Measurements from ENCODE around the gene SUSD4. TPM values are rescaled to one million over a fixed set of nuclear protein-coding genes. Genes with fewer than 3 reads are reported as not detected.
"Not testable (repeated sequence)": the region's sequence is repeated elsewhere in the genome, so short reads cannot be mapped to it uniquely, and the experiment has no call there.

The SUSD4 gene
- total RNA-seq, 4 donors from 2014 or later = 0.73 to 8.4 TPM; not detected in 2

DNA sequence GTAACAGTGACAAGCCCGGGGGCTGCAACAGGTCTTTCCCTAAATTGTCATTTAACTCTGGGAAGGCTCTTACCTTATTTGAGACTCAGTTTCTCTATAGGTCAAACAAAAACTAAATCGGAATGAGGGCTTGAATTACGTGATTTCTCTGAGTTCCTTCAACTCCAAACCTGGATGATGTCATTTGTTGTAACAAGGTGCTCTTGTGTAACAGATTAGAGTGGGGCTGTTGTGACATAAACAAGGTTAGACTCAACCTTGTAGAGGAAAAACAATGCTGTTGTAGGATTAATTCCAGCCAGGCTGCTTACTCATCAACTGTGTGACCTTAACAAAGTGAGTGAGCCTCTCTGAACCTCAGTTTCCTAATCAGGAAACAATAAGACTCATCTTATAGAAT lies 74.4 kb downstream of the SUSD4 start:
- Histone ChIP-seq H3K4me3 (no peak overlapping the region), H3K27ac (no peak overlapping the region), H3K36me3 (no peaks in the 10 kb centered on the region), H3K4me1 (no peaks in the 10 kb centered on the region), H3K27me3 (no peaks in the 10 kb centered on the region), H3K9me3 (no peaks in the 10 kb centered on the region)
- no peak for DNase-seq
- no peak for TF ChIP-seq CTCF (IDR thresholded peaks at IDR 0.05)
- TF ChIP-seq POLR2A (IDR thresholded peaks at IDR 0.05) = no peak
- intact Hi-C loops (cut with DNase I; ENCODE audit: low total_unique reads) = no loop called here

DNA sequence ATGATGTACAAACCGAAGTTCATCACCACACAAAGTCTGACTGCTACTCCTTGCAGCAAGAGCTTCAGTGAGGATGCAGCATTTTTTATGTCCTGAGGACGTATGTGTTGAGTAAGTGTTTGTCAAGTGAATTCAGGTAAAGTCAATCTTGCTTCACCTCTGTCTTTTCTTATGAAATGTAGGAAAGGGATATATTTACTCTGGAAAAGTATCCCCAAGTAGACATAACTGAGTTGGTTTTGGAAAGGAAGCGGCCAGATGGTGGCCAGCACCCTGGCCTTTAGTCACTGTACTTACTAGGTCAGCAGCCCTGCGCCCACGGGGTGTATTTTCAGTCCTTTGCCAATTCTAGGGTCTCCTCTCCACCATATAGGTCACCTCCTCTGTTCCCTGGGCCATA lies 75.2 kb downstream of the SUSD4 start:
- no peaks in the 10 kb centered on the region for H3K9me3 ChIP-seq
- TF ChIP-seq POLR2A (IDR thresholded peaks at IDR 0.05) (no peak), CTCF (IDR thresholded peaks at IDR 0.05) (no peak)
- H3K27ac ChIP-seq = no peak overlapping the region
- no peak for DNase-seq
- no peak overlapping the region for H3K4me3 ChIP-seq
- no peaks in the 10 kb centered on the region for H3K4me1 ChIP-seq
- no peaks in the 10 kb centered on the region for H3K27me3 ChIP-seq
- H3K36me3 ChIP-seq = no peaks in the 10 kb centered on the region
- intact Hi-C loops (cut with DNase I; ENCODE audit: low total_unique reads) = no loop called here

DNA sequence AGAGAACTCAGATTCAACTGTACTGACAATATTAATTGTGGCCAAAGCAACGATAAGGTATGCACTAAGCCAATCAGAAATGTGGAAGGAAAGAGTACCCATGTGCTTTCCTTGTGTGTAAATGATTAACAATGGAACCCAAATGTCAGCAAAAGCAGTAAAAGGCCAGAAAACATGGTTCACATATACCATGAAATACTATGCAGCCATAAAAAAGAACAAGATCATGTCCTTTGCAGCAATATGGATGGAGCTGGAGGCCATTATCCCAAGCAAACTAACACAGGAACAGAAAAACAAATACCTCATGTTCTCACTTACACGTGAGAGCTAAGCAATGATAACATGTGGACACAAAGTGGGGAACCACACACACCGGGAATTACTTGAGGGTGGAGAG lies 78.5 kb downstream of the SUSD4 start:
- H3K36me3 ChIP-seq = no peaks in the 10 kb centered on the region
- H3K4me3 ChIP-seq = no peak overlapping the region
- intact Hi-C loops (cut with DNase I; ENCODE audit: low total_unique reads) = no loop called here
- H3K4me1 ChIP-seq = no peaks in the 10 kb centered on the region
- no peak for TF ChIP-seq CTCF (IDR thresholded peaks at IDR 0.05)
- TF ChIP-seq POLR2A (IDR thresholded peaks at IDR 0.05) = no peak
- H3K9me3 ChIP-seq = no peaks in the 10 kb centered on the region
- no peak overlapping the region for H3K27ac ChIP-seq
- no peak for DNase-seq
- H3K27me3 ChIP-seq = no peaks in the 10 kb centered on the region

DNA sequence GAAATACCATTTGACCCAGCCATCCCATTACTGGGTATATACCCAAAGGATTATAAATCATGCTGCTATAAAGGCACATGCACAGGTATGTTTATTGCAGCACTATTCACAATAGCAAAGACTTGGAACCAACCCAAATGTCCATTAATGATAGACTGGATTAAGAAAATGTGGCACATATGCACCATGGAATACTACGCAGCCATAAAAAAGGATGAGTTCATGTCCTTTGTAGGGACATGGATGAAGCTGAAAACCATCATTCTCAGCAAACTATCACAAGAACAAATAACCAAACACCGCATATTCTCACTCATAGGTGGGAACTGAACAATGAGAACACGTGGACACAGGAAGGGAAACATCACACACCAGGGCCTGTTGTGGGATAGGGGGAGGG lies 80.3 kb downstream of the SUSD4 start:
- H3K9me3 ChIP-seq; H3K27me3 ChIP-seq; H3K4me1 ChIP-seq; H3K4me3 ChIP-seq; intact Hi-C loops (cut with DNase I; ENCODE audit: low total_unique reads); H3K27ac ChIP-seq; DNase-seq; H3K36me3 ChIP-seq: not testable (repeated sequence)

DNA sequence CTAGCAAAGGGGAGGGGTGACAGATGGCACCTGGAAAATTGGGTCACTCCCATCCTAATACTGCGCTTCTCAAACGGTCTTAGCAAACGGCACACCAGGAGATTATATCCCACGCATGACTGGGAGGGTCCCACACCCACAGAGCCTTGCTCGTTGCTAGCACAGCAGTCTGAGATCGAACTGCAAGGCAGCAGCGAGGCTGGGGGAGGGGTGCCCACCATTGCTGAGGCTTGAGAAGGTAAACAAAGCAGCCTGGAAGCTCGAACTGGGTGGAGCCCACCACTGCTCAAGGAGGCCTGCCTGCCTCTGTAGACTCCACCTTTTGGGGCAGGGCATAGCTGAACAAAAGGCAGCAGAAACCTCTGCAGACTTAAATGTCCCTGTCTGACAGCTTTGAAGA lies 85.7 kb downstream of the SUSD4 start:
- H3K27ac ChIP-seq; H3K9me3 ChIP-seq; H3K4me1 ChIP-seq; H3K27me3 ChIP-seq; H3K4me3 ChIP-seq; intact Hi-C loops (cut with DNase I; ENCODE audit: low total_unique reads); DNase-seq; H3K36me3 ChIP-seq: not testable (repeated sequence)

DNA sequence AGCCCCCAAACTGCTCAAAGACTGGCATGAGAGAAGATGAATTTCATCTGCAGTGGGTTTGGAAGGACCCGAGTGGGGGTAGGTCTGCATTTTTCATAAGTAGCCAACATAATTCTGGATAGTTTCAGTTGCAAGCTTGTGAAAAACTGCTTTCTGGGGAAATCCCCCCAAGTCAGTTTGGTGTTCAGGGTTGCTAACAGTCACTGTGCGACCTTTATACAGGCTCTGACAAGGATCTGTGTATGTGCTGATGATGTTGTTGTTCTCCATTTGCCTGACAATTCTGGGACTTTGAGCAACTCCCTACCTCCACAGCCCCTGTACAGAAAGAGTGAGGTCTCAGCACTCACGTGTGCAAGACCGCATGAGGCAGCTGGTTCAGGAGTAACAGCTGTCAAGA lies 87.9 kb downstream of the SUSD4 start:
- Histone ChIP-seq H3K4me1 (no peaks in the 10 kb centered on the region), H3K27me3 (no peaks in the 10 kb centered on the region), H3K27ac (no peak overlapping the region), H3K36me3 (no peaks in the 10 kb centered on the region), H3K4me3 (no peak overlapping the region), H3K9me3 (no peaks in the 10 kb centered on the region)
- intact Hi-C loops (cut with DNase I; ENCODE audit: low total_unique reads) = no loop called here
- no peak for DNase-seq
- no peak for TF ChIP-seq CTCF (IDR thresholded peaks at IDR 0.05)
- no peak for TF ChIP-seq POLR2A (IDR thresholded peaks at IDR 0.05)

All from uterus (tissue), 4 donors.